ENCODE measurements around the gene RAMP2.

DNA sequence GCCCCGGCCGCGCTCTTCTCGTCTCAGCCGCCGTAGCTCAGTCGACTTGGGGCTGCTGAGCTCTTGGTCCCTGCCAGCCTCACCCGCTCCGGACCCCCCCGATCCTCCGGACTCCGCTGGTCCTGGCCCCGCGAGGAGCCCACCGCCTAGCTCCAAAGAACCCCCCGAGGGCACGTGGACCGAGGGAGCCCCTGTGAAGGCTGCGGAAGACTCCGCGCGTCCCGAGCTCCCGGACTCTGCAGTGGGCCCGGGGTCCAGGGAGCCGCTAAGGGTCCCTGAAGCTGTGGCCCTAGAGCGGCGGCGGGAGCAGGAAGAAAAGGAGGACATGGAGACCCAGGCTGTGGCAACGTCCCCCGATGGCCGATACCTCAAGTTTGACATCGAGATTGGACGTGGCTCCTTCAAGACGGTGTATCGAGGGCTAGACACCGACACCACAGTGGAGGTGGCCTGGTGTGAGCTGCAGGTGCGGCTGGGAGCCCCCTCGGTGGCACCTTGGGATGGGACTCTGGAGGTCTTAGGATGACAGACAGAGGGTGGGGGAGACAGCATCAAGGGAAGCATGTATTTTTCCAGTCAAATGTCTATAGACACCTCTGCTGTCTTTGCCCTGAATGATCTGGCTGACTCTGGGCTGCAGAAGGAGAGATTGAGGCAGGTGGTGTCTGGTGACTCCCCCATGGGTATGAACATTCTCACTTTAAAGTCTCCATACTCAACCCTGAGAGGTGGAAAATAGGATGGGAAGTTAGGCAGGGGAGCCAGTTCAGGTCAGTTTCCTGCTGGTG lies 20.0 kb downstream of the RAMP2 start:
- TF ChIP-seq, protein P1, sequence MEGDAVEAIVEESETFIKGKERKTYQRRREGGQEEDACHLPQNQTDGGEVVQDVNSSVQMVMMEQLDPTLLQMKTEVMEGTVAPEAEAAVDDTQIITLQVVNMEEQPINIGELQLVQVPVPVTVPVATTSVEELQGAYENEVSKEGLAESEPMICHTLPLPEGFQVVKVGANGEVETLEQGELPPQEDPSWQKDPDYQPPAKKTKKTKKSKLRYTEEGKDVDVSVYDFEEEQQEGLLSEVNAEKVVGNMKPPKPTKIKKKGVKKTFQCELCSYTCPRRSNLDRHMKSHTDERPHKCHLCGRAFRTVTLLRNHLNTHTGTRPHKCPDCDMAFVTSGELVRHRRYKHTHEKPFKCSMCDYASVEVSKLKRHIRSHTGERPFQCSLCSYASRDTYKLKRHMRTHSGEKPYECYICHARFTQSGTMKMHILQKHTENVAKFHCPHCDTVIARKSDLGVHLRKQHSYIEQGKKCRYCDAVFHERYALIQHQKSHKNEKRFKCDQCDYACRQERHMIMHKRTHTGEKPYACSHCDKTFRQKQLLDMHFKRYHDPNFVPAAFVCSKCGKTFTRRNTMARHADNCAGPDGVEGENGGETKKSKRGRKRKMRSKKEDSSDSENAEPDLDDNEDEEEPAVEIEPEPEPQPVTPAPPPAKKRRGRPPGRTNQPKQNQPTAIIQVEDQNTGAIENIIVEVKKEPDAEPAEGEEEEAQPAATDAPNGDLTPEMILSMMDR (conservative IDR thresholded peaks at IDR 0.05), result no peak
- no peak for TF ChIP-seq ZFX (IDR thresholded peaks at IDR 0.05)
